Chondrocyte (in vitro differentiated cells): ENCODE data around the gene PLXNA4. TPM values are rescaled to one million over a fixed set of nuclear protein-coding genes. Genes with fewer than 3 reads are reported as not detected.

Experiments used
- DNase-seq: peaks from one replicate; pipeline ENCODE4 v3.0.0; 2021; ENCODE audit warnings: mixed read lengths, low spot score
- H3K27ac Mint-ChIP-seq: one replicate; pipeline ENCODE4 v1.8.0; 2021; ENCODE audit warnings: mild to moderate bottlenecking, moderate library complexity, mixed read lengths; ENCODE audit not compliant: unreplicated experiment
- H3K27me3 Mint-ChIP-seq: 2 replicates; pipeline ENCODE4 v1.8.0; 2021; ENCODE audit warnings: low read depth, mixed read lengths
- H3K36me3 Mint-ChIP-seq: 2 replicates; pipeline ENCODE4 v1.8.0; 2021; ENCODE audit warnings: low read depth, mixed read lengths
- H3K4me1 Mint-ChIP-seq: 2 replicates; pipeline ENCODE4 v1.8.0; 2021; ENCODE audit warnings: low read depth, mild to moderate bottlenecking, mixed read lengths
- H3K4me3 Mint-ChIP-seq: one replicate; pipeline ENCODE4 v1.8.0; 2021; ENCODE audit warnings: mild to moderate bottlenecking, moderate library complexity, mixed read lengths; ENCODE audit not compliant: unreplicated experiment
- H3K9me3 Mint-ChIP-seq: 2 replicates; pipeline ENCODE4 v1.8.0; 2021; ENCODE audit warnings: low read depth, mixed read lengths
- total RNA-seq: library from RNA; stranded (reverse); gene quantifications from 3 replicates; pipeline ENCODE4 v1.2.1, GENCODE V29; 2021
- TF ChIP-seq, protein P1 (sequence below): fragments of 200-600 bp; sonication (generic); IDR thresholded peaks from 2 replicates; pipeline ENCODE4 v1.5.0; 2021; ENCODE audit warnings: antibody characterized with exemption, mild to moderate bottlenecking, moderate library complexity

The PLXNA4 gene
- total RNA-seq, 1 donor from 2014 or later = 11.3 TPM

DNA sequence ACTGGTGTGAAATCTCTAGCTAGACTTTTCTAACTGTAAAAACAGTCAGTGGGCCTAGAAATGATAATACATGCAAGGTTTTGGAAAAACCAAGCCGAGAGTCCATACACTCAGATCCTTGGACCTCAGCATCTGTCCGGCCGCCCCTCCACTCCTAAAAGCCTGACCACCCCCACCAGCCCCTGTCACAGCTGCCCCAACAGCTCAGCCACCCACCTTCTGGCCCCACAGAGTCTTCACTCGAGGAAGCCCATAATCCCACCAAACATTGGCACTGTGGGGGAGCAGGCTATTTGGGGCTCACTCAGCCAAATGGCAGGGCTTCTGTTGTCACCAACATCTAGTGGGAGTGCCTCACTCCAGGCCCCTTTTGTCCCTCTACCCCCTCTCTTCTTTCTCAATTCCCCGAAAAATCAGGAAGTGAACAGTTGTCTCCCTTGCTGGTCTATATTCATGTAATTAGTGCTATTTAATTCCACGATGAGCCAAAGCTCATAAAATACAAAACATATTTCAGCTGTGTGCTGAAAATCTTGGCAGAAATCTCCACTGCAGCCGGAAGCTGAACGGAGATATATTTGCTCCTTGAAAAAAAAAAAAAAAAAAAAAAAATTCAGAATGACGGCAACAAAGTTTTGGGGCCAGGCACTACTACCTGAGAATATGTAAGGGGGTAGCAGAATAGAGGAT is 55.5 kb downstream of the PLXNA4 start:
- Mint-ChIP-seq H3K27ac (no peak overlapping the region), H3K9me3 (no peaks in the 10 kb centered on the region)
- TF ChIP-seq, protein P1, sequence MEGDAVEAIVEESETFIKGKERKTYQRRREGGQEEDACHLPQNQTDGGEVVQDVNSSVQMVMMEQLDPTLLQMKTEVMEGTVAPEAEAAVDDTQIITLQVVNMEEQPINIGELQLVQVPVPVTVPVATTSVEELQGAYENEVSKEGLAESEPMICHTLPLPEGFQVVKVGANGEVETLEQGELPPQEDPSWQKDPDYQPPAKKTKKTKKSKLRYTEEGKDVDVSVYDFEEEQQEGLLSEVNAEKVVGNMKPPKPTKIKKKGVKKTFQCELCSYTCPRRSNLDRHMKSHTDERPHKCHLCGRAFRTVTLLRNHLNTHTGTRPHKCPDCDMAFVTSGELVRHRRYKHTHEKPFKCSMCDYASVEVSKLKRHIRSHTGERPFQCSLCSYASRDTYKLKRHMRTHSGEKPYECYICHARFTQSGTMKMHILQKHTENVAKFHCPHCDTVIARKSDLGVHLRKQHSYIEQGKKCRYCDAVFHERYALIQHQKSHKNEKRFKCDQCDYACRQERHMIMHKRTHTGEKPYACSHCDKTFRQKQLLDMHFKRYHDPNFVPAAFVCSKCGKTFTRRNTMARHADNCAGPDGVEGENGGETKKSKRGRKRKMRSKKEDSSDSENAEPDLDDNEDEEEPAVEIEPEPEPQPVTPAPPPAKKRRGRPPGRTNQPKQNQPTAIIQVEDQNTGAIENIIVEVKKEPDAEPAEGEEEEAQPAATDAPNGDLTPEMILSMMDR = no peak

DNA sequence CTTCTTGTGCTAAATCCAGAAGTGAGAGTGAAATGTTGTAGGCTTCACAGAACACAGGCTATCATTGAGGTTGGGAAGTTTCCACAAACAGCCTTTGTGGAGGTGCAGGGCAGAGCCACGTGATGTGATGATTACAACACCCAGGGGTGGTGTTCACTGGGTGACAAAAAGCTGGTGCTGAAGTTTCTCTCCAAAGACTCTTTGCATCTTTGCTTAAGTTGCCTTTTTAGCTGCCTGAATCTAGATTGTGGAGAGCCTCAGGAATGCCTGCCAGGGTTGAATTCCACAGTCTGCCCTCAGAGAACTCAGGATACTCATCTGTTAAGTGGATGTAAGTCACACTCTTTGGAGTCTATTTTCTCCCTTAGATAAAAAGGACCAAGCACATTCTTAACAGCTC is 56.3 kb downstream of the PLXNA4 start:
- peaks cover 15% of the 10 kb centered on the region for H3K4me1 Mint-ChIP-seq
- no peaks in the 10 kb centered on the region for H3K36me3 Mint-ChIP-seq
- no peak for DNase-seq

More for the DNA sequence above, 55.5 kb downstream of the PLXNA4 start:
- Mint-ChIP-seq H3K36me3 (no peaks in the 10 kb centered on the region), H3K4me1 (peaks cover 15% of the 10 kb centered on the region), H3K27me3 (no peaks in the 10 kb centered on the region), H3K4me3 (no peak overlapping the region)
- no peak for DNase-seq

DNA sequence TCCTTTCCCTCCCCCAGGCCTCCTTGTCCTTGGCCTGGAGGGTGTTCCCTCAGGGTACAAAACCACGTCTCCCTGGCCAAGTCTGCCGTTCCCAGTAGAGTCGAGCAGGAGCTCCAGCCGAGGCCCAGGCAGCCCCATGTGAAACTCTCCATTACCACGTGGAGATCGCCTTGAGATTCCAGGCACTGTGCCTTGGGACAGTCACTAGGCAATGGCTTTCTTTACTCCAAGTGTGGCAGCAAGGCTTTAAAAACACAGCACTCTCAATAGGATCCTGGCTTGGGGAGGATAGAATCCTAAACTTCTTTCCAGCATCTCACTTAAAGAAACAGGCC is 57.5 kb downstream of the PLXNA4 start:
- Mint-ChIP-seq H3K27me3 (no peaks in the 10 kb centered on the region), H3K4me1 (peaks cover 15% of the 10 kb centered on the region), H3K27ac (no peak overlapping the region), H3K4me3 (no peak overlapping the region), H3K36me3 (no peaks in the 10 kb centered on the region), H3K9me3 (no peaks in the 10 kb centered on the region)
- TF ChIP-seq, protein P1 = no peak
- no peak for DNase-seq

More for the DNA sequence above, 56.3 kb downstream of the PLXNA4 start:
- Mint-ChIP-seq H3K4me3 (no peak overlapping the region), H3K9me3 (no peaks in the 10 kb centered on the region), H3K27me3 (no peaks in the 10 kb centered on the region), H3K27ac (no peak overlapping the region)
- TF ChIP-seq, protein P1 = no peak

DNA sequence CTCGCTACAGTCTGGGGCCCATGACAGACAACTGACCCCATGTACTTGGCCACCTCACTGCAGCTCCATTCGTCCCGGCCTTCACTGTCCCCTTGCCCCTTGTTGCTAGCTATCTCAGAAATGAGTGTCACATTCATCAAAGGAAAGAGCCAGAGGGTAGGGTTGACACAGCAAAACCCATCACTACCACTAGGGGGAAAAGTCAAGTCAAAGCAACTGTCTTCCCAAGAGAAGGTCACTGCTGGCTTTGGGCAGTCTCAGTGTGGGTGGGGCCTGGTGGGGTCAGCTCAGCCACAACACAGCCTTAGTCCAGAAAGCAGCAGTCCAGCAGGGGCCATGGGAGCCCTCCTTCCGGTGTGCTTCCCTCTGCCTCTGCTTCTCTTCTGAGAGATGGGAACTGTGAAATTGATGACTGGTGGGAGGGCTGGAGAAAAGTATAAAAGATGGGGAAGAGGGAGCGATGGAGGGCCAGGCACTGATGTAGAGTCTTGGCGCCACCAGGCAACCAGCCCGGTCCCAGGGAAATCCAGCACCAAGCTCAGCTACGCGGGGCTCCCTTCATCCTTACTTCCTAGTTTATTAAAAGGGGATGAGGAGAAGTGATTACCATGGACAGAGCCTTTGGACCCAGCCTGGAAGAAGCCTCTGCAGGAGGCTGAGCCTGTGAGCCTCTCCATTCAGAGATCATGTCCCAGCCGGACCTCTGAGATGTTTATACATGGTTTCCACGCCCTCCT is 58.0 kb downstream of the PLXNA4 start:
- Mint-ChIP-seq H3K27ac (no peak overlapping the region), H3K4me1 (peaks cover 15% of the 10 kb centered on the region), H3K36me3 (no peaks in the 10 kb centered on the region), H3K9me3 (no peaks in the 10 kb centered on the region), H3K4me3 (no peak overlapping the region), H3K27me3 (no peaks in the 10 kb centered on the region)
- TF ChIP-seq, protein P1 = peak; percentile 64
- no peak for DNase-seq

DNA sequence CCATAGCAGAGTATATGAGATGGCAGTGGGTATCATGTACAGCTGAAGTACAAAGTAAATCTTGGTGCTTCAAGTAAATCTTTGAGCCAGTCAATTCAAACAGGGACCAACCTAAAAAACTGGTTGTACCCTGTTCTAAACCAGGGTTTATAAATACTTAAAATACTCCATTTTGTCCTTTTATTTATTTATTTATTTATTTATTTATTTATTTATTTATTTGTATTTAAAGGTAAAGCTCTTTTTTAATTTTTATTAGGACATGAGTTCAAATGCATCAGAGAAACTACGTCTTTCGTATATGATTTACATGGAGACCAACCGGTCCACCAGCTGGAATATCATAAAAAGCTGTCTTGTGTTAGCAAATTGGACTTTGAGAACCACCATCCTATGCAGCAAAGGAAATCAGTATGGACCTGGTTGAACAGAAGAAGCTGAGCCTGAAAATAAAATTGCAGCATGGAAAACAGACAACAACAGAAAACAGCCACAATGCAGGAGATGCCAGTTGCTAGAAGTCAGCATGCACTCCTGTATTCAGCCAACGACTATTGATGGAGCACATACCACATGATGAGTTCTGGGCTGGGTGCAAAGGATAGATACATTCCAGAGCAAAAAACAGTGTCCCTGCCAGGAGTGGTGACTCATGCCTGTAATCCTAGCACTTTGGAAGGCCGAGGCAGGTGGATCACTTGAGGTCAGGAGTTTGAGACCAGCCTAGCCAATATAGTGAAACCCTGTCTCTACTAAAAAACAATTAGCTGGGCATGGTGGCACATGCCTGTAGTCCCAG is 60.0 kb downstream of the PLXNA4 start:
- no peak for DNase-seq
- Mint-ChIP-seq H3K9me3 (no peaks in the 10 kb centered on the region), H3K27ac (no peak overlapping the region), H3K4me1 (peaks cover 15% of the 10 kb centered on the region), H3K4me3 (no peak overlapping the region), H3K36me3 (no peaks in the 10 kb centered on the region), H3K27me3 (no peaks in the 10 kb centered on the region)
- TF ChIP-seq, protein P1 = no peak
